Lung (tissue), 12 donors: ENCODE data around the gene SLC7A4. TPM values are rescaled to one million over a fixed set of nuclear protein-coding genes. Genes with fewer than 3 reads are reported as not detected.
A peak's percentile ranks its signal among the peaks of the same experiment; 100 is the strongest.
"Not testable (repeated sequence)": the region's sequence is repeated elsewhere in the genome, so short reads cannot be mapped to it uniquely, and the experiment has no call there.

Source experiments
- ATAC-seq: fragments of 200-7000 bp; cut with Tn5 transposase; one replicate; pipeline ENCODE4 v1.9.1; 2020; ENCODE audit warnings: moderate number of reproducible peaks; ENCODE audit not compliant: insufficient read depth, low FRiP score
- DNase-seq, 3 donors: peaks; one replicate each; pipeline ENCODE4 v3.0.0-alpha.2; 2013 to 2017
- H3K27ac ChIP-seq, 2 donors: one replicate each; pipeline ENCODE4 v1.5.1; 2013; ENCODE audit warnings: mild to moderate bottlenecking in 2 of 2, moderate library complexity in 2 of 2, control low read depth in 1 of 2, inconsistent platforms in 1 of 2, low read depth in 1 of 2, low read length in 1 of 2
- H3K27me3 ChIP-seq, 3 donors: one replicate each; pipeline ENCODE4 v1.5.1; 2013; ENCODE audit warnings: low read length in 2 of 3; ENCODE audit not compliant: control insufficient read depth in 3 of 3, insufficient read depth in 3 of 3
- H3K36me3 ChIP-seq, 4 donors: one replicate each; pipeline ENCODE4 v1.5.1; 2013; ENCODE audit warnings: low read length in 4 of 4, mild to moderate bottlenecking in 1 of 4, moderate library complexity in 1 of 4; ENCODE audit not compliant: control insufficient read depth in 4 of 4, insufficient read depth in 4 of 4
- H3K4me1 ChIP-seq, 5 donors: one replicate each; pipeline ENCODE4 v1.5.1; 2013; ENCODE audit warnings: low read length in 5 of 5, mild to moderate bottlenecking in 2 of 5, moderate library complexity in 1 of 5; ENCODE audit not compliant: control insufficient read depth in 5 of 5, insufficient read depth in 5 of 5
- H3K4me3 ChIP-seq: one replicate; pipeline ENCODE4 v1.5.1; 2013; ENCODE audit warnings: mild to moderate bottlenecking, control low read depth, moderate library complexity
- H3K9ac ChIP-seq, 2 donors: one replicate each; pipeline ENCODE4 v1.5.1; 2013; ENCODE audit warnings: low read length in 2 of 2, control low read depth in 1 of 2; ENCODE audit not compliant: insufficient read depth in 1 of 2
- H3K9me3 ChIP-seq, 4 donors: one replicate each; pipeline ENCODE4 v1.5.1; 2013; ENCODE audit warnings: low read length in 3 of 4, mild to moderate bottlenecking in 1 of 4, moderate library complexity in 1 of 4; ENCODE audit not compliant: control insufficient read depth in 4 of 4, insufficient read depth in 3 of 4
- WGBS, 2 donors: extraction: QIAGEN DNeasy Blood & Tissue Kit; methylation state at CpG; one replicate each; pipeline ENCODE4 v1.1.7; 2013; 5-methylcytosine and 5-hydroxymethylcytosine counted together
- polyA plus RNA-seq, 2 donors: library from polyadenylated mRNA; stranded (reverse); fragments of 200-250 nt; gene quantifications; one replicate each; pipeline ENCODE4 v1.2.1, GENCODE V29; 2013
- total RNA-seq, 2 donors: library from RNA; depleted of rRNA in 1 of 2; stranded (reverse); fragments of >200 nt in 1 of 2; gene quantifications; one replicate each; pipeline ENCODE4 v1.2.1, GENCODE V29; 2014 to 2021
- TF ChIP-seq, protein P1 (sequence below): IDR thresholded peaks from 2 replicates; pipeline ENCODE4 v1.5.1; 2012; ENCODE audit warnings: mild to moderate bottlenecking; ENCODE audit errors: control extremely low read depth, extremely low read depth
- donor health status: control.
- donor health status: control.
- donor health status: Bipolar disorder and iron deficiency.
- donor health status: healthy.
- donor health status: DM: yes; HTN: yes; CAD: no.

The SLC7A4 gene
- total and polyA plus RNA-seq, 4 donors, result 0.18 to 1.1 (median 0.80) TPM

GRCh38 chr22:21012446-21013407 lies 19.6 kb downstream of the SLC7A4 start:
- H3K9me3 ChIP-seq, result no peaks in the 10 kb centered on the region
- TF ChIP-seq, protein P1, sequence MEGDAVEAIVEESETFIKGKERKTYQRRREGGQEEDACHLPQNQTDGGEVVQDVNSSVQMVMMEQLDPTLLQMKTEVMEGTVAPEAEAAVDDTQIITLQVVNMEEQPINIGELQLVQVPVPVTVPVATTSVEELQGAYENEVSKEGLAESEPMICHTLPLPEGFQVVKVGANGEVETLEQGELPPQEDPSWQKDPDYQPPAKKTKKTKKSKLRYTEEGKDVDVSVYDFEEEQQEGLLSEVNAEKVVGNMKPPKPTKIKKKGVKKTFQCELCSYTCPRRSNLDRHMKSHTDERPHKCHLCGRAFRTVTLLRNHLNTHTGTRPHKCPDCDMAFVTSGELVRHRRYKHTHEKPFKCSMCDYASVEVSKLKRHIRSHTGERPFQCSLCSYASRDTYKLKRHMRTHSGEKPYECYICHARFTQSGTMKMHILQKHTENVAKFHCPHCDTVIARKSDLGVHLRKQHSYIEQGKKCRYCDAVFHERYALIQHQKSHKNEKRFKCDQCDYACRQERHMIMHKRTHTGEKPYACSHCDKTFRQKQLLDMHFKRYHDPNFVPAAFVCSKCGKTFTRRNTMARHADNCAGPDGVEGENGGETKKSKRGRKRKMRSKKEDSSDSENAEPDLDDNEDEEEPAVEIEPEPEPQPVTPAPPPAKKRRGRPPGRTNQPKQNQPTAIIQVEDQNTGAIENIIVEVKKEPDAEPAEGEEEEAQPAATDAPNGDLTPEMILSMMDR, result no peak
- peaks cover 0 to under 1% (median 0%) of the 10 kb centered on the region in 4 donors for H3K36me3 ChIP-seq
- H3K4me1 ChIP-seq, result peaks cover 2 to 36% (median 10%) of the 10 kb centered on the region in 5 donors
- no peak overlapping the region for H3K4me3 ChIP-seq
- 83 to 88% methylated on average over 14 of the region's 14 CpGs for WGBS, 2 donors
- ATAC-seq (no peak), DNase-seq (no peak)
- H3K27ac ChIP-seq, result no peak overlapping the region
- H3K9ac ChIP-seq, result no peak overlapping the region
- H3K27me3 ChIP-seq, result no peaks in the 10 kb centered on the region

DNA sequence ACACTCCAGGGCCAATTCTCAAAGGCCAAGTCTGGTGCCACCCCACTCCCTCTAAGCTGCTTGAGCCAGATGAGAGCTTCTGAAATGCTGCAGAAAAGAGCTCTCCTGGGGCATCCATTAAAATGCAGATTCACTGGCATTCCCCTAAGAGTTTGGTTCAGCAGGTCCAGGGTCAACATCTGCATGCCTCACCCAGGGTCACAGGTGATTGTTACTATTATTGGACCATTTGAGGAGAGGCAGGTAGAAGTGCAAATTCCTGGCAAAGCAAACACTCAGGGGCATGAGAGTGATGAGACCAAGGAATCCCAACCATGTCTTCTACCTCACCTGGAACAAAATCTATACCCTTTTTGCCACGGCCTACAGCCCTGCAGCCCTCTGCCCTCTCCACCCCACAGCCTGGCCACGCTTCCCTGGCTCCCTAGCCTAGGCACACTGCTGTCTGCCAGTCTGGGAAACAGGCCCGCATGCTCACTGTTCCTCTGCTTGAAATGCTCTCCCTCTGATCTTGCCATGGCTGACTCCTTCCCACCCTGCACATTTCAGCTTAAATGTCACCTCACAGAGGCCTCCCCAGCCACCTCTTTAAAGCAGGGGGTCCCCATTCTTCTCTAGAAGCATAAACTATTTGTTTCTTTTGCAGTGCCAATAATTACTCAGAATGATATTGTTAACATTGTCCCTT lies 21.8 kb downstream of the SLC7A4 start:
- WGBS, 2 donors, result 90% methylated on average over 3 of the region's 3 CpGs
- TF ChIP-seq, protein P1, result no peak
- no peak for DNase-seq
- Histone ChIP-seq H3K27ac (no peak overlapping the region), H3K9me3 (no peaks in the 10 kb centered on the region), H3K9ac (no peak overlapping the region), H3K27me3 (no peaks in the 10 kb centered on the region), H3K4me1 (peaks cover 0 to 27% (median 9%) of the 10 kb centered on the region in 5 donors), H3K4me3 (no peak overlapping the region), H3K36me3 (peaks cover 0 to 3% (median 0%) of the 10 kb centered on the region in 4 donors)
- ATAC-seq, result no peak

DNA sequence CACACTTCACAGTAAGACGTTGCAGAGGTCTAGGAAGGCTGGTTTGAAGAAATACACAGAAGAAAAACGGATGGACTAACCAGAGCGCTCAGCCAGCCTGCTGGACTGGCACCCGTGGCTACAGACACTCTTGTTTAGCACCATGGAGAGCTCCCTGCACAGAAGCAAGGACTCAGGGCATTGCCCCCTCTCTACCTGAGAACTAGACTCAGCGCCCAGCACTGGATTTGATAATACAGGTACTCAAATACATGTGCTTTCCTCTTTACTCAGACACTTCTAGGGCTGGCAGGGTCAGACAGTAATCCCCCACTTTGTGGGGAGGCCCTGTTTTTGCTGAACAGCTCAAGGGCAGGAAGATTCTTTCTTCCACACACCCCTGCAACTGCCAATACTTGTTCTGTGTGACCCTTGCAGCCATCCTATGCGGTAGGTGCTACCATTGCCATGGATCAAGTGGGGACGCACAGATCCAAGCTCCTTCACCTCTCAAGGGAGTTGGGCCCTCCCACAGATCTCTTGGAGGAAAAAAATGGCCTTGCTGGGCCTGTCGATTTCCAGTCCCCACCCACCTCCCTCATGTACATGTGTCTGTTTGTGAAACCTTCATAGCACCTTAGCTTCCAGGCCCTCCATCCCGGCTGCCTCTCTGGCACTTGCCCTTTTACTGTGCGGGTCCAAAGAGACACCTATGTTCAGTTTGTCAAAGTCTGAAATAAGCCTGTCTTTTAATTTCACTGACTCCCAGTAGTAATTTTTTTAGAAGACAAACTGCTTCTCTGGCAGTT lies 22.5 kb downstream of the SLC7A4 start:
- no peaks in the 10 kb centered on the region for H3K9me3 ChIP-seq
- H3K4me1 ChIP-seq, result peaks cover 0 to 20% (median 4%) of the 10 kb centered on the region in 5 donors
- DNase-seq, result peak; percentile 63 to 78 (median 70)
- no peaks in the 10 kb centered on the region for H3K27me3 ChIP-seq
- TF ChIP-seq, protein P1, result no peak
- H3K27ac ChIP-seq, result no peak overlapping the region
- no peak overlapping the region for H3K9ac ChIP-seq
- WGBS, 2 donors, result 60 to 69% methylated on average over 10 of the region's 10 CpGs
- no peak overlapping the region for H3K4me3 ChIP-seq
- peaks cover 0 to 3% (median 0%) of the 10 kb centered on the region in 4 donors for H3K36me3 ChIP-seq
- ATAC-seq, result no peak

- H3K36me3 ChIP-seq, H3K9ac ChIP-seq, H3K27me3 ChIP-seq, H3K4me3 ChIP-seq, H3K27ac ChIP-seq, DNase-seq, ATAC-seq, H3K9me3 ChIP-seq: not testable (repeated sequence)
- peaks cover 0 to 14% (median 0%) of the 10 kb centered on the region in 5 donors for H3K4me1 ChIP-seq
- WGBS, 2 donors, result 87 to 92% methylated on average over 13 of the region's 13 CpGs
Measured at GRCh38 chr22:21009208-21009607, 23.2 kb downstream of the SLC7A4 start.
